AG04449 (cell line): Measurements from ENCODE around the gene SLX4IP.

Experiments
- CTCF ChIA-PET: fragments of 350-600 bp; formaldehyde crosslinking; extraction: SDS; loops from one replicate; lab custom pipeline; 2021; ENCODE audit warnings: antibody characterized with exemption; lab: Yijun Ruan, JAX
- POLR2A ChIA-PET: fragments of 400-600, 350-600 bp; formaldehyde crosslinking; extraction: SDS; loops from one replicate; lab custom pipeline; 2020; ENCODE audit warnings: antibody characterized with exemption, inconsistent platforms; lab: Yijun Ruan, JAX
- DNase-seq: peaks from one replicate; pipeline ENCODE4 v3.0.0-alpha.2; 2010; ENCODE audit warnings: low read depth, low spot score
- H3K4me3 ChIP-seq: 2 replicates; pipeline ENCODE4 v1.5.1; 2011; ENCODE audit warnings: low read depth, mild to moderate bottlenecking, control low read depth, low read length
- TF ChIP-seq, protein P1 (sequence below): IDR thresholded peaks from one replicate; pipeline ENCODE4 v1.5.1; 2011; ENCODE audit warnings: mild to moderate bottlenecking, moderate library complexity, low read length, control low read depth, inconsistent platforms; ENCODE audit not compliant: insufficient read depth; ENCODE audit errors: missing control alignments

The SLX4IP gene

DNA sequence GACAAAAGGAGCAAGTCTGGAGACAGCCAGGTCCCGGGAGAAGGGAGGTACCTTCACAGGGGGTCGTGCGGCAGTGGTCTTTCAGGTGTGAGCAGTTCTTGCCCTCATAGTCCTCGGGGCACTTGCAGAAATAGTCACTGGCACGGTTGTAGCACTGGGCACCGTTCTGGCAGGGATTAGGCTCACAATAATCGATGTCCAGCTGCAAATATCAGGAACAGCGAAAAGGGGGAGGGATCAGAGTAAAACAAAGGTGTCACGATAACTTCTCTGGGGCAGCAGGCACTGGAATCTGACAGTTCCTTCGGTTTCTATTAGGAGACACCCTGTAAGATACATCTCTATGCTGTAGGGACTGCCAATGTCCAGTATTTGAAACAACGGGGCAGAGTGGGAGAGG, 212.8 kb downstream of the SLX4IP start:
- H3K4me3 ChIP-seq, result no peak overlapping the region
- DNase-seq, result no peak
- ChIA-PET CTCF (interaction anchor here (1.4 kb wide), 1 partner anchor 23 kb away, joined by 7 read pairs; no protein-coding TSS in a partner anchor), POLR2A (no interaction called here)
- TF ChIP-seq, protein P1, sequence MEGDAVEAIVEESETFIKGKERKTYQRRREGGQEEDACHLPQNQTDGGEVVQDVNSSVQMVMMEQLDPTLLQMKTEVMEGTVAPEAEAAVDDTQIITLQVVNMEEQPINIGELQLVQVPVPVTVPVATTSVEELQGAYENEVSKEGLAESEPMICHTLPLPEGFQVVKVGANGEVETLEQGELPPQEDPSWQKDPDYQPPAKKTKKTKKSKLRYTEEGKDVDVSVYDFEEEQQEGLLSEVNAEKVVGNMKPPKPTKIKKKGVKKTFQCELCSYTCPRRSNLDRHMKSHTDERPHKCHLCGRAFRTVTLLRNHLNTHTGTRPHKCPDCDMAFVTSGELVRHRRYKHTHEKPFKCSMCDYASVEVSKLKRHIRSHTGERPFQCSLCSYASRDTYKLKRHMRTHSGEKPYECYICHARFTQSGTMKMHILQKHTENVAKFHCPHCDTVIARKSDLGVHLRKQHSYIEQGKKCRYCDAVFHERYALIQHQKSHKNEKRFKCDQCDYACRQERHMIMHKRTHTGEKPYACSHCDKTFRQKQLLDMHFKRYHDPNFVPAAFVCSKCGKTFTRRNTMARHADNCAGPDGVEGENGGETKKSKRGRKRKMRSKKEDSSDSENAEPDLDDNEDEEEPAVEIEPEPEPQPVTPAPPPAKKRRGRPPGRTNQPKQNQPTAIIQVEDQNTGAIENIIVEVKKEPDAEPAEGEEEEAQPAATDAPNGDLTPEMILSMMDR, result no peak

DNA sequence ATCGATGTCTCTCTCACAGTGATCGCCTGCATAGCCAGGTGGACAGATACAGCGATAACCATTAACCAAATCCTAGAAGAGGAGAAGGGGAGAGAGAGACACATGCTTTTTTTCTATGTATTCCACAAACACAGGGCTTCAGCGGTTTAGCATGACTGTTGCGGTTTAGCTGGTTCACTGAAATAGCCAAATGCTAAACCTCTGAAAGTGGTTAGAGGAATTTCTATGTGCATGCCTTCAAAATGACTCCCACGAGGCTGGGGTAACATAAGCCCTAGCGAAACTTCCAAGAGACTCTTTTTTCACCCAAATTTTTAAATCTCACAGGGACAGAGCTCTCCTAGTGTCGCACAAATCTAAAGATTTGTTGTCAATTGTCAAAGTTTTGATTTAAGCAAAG, 213.5 kb downstream of the SLX4IP start:
- no peak overlapping the region for H3K4me3 ChIP-seq
- POLR2A ChIA-PET, result interaction anchor here (0.7 kb wide), 1 partner anchor 23 kb away, joined by 3 read pairs; no protein-coding TSS in a partner anchor
- TF ChIP-seq, protein P1, result no peak
- peak; percentile 83 for DNase-seq
- CTCF ChIA-PET, result interaction anchor here (0.6 to 1.4 kb wide), 4 partner anchors 22 to 96 kb away, joined by 3 to 7 read pairs (median 4); no protein-coding TSS in a partner anchor

DNA sequence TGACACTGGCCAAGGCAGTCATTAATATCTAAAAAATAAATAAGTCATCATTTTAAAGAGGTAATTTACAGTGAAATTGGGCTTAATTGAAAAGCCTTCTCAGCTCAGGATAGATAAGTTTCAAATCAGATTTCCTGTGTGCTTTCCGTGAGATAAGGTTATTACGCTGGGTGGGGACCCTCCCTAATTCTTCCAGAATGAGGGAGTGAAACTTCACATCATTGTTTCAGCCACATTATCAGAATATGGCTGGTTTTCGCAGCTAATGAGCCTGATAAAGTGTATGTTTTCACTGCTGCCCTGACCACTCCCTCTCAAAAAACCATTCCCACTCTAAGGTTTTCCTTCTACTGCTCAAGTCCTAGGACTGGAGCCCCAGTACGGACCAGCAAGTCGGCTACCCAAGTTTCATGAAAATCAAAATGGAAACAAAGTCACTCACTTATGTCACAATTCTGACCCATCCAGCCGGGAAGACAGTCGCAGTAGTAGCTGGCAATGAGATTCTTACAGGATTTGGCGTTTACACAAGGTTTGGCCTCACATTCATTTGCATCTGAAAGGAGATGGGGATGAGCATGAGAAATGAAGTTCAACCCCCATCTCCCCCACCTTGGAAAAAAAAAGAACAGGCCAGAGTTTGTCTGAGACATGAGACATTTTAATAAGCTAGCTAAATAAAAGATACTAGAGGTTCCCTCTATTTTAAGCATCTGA, 214.1 kb downstream of the SLX4IP start:
- TF ChIP-seq, protein P1, result no peak
- POLR2A ChIA-PET, result interaction anchor here (0.7 to 1.0 kb wide), 2 partner anchors 22 kb away, joined by 3 to 4 read pairs; no protein-coding TSS in a partner anchor
- CTCF ChIA-PET, result interaction anchor here (0.6 to 1.9 kb wide), 6 partner anchors 9 to 97 kb away, joined by 3 to 11 read pairs (median 4); no protein-coding TSS in a partner anchor
- H3K4me3 ChIP-seq, result no peak overlapping the region
- no peak for DNase-seq

DNA sequence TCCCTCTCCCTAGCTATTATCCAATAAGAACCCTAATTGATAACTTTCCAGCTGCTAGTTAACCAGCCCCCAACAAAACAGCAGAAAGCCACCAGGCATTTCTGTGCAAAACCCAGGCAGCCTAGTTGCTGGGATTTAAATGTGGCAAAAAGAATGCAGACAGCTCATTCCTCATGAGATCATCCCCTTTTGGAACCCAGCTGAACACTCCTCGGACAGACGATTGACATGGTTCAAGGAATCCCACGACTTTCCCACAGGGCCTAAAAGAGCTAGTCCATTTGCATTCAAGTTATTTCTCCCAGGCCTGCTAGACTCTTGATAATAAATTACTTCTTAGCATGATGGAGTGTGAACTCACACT, 214.7 kb downstream of the SLX4IP start:
- H3K4me3 ChIP-seq, result no peak overlapping the region
- POLR2A ChIA-PET, result interaction anchor here (1.0 kb wide), 1 partner anchor 22 kb away, joined by 4 read pairs; no protein-coding TSS in a partner anchor
- CTCF ChIA-PET, result interaction anchor here (1.2 to 1.9 kb wide), 4 partner anchors 9 to 97 kb away, joined by 4 to 11 read pairs (median 4); no protein-coding TSS in a partner anchor
- no peak for DNase-seq
- TF ChIP-seq, protein P1, result no peak

DNA sequence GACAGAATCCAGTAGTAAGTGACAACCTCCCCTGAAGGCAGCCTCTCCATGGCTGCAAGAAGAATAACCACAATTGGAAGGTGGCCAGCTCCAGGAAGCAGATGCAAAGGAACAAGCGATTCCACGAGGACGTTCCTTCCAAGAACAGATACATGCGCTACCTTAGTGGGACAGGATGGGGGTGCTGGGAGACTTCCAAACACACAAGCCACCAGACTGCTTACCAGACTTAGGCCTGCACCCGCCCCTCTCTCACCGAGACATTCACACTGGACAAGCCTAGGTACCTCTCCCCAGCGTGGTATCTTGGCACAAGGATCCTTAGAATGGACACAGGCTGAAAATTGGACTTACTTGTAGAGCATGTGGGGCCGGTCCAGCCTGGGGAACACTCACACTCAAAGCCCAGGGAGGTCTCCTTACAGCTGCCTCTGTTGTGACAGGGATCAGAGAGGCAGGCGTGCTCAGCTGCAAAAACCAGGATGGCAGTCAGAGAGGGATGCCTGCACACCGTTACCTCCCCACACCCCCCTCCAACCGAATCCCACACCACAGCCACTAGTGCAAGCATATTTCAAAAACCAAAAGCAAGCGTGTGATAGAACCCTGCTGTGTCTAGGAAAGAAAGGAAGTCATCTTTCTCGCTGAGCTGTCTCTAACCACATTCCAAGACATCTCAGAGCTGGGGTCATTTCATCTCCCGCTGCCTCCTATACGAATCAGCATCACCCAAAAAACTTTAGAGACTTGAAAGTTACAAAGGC, 216.3 kb downstream of the SLX4IP start:
- TF ChIP-seq, protein P1, result no peak
- no peak overlapping the region for H3K4me3 ChIP-seq
- ChIA-PET POLR2A (no interaction called here), CTCF (interaction anchor here (0.6 to 1.9 kb wide), 3 partner anchors 17 to 98 kb away, joined by 3 to 11 read pairs (median 4); no protein-coding TSS in a partner anchor)
- DNase-seq, result no peak

DNA sequence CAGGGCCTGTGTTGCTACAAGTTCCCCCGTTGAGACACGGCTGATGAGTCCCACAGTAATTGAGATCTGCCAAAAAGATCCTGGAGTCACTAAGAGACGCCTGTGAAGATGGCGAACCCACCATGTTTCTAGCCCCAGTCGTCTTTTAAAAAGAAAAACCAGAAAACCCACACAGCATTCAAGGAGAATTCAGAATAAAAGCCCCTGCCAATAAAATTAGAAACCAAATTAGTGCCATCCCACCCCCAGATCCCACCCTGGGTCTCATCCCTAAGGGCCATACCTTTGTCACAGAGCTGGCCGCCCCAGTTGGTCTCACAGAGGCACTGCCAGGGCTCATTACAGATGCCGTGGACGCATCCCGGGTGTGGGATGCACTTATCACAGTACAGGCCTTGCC, 217.1 kb downstream of the SLX4IP start:
- POLR2A ChIA-PET, result no interaction called here

More for the DNA sequence above, 217.1 kb downstream of the SLX4IP start:
- CTCF ChIA-PET, result interaction anchor here (0.6 to 1.1 kb wide), 2 partner anchors 17 to 99 kb away, joined by 3 to 4 read pairs; no protein-coding TSS in a partner anchor
- no peak overlapping the region for H3K4me3 ChIP-seq
- no peak for DNase-seq
- TF ChIP-seq, protein P1, result no peak
